ENCODE data around the gene PRR4. TPM values are rescaled to one million over a fixed set of nuclear protein-coding genes. Genes with fewer than 3 reads are reported as not detected.

The PRR4 gene
- total RNA-seq, 3 donors from 2014 or later: 0.60 to 3.4 (median 0.79) TPM

GRCh38 chr12:10873378-10873777, 24.1 kb upstream of the PRR4 start:
- TF ChIP-seq CTCF (IDR thresholded peaks at IDR 0.05): no peak
- no peak for ATAC-seq
- intact Hi-C loops (cut with DNase I, micrococcal nuclease): no loop called here

GRCh38 chr12:10867381-10867780, 18.1 kb upstream of the PRR4 start:
- H3K4me3 ChIP-seq: no peak overlapping the region
- H3K4me1 ChIP-seq (ENCODE audit: low read depth): no peaks in the 10 kb centered on the region
- TF ChIP-seq CTCF (IDR thresholded peaks at IDR 0.05): no peak
- ATAC-seq (no peak), DNase-seq (no peak)
- H3K36me3 ChIP-seq (ENCODE audit: low read depth): no peaks in the 10 kb centered on the region
- intact Hi-C loops (cut with DNase I, micrococcal nuclease): no loop called here
- peaks cover 4% of the 10 kb centered on the region for H3K9me3 ChIP-seq

More at GRCh38 chr12:10873378-10873777, 24.1 kb upstream of the PRR4 start:
- H3K9me3 ChIP-seq: no peaks in the 10 kb centered on the region
- no peak for DNase-seq
- H3K36me3 ChIP-seq (ENCODE audit: low read depth): no peaks in the 10 kb centered on the region
- H3K4me1 ChIP-seq (ENCODE audit: low read depth): no peaks in the 10 kb centered on the region
- H3K4me3 ChIP-seq: no peak overlapping the region

- Histone ChIP-seq H3K4me1 (ENCODE audit: low read depth) (no peaks in the 10 kb centered on the region), H3K4me3 (no peak overlapping the region), H3K9me3 (peaks cover 11% of the 10 kb centered on the region), H3K36me3 (ENCODE audit: low read depth) (no peaks in the 10 kb centered on the region)
- DNase-seq (no peak), ATAC-seq (no peak)
- intact Hi-C loops (cut with DNase I, micrococcal nuclease): no loop called here
- TF ChIP-seq CTCF (IDR thresholded peaks at IDR 0.05): no peak
Measured at GRCh38 chr12:10863512-10864218, 14.4 kb upstream of the PRR4 start.

- ATAC-seq (no peak), DNase-seq (no peak)
- Histone ChIP-seq H3K9me3 (peaks cover 13% of the 10 kb centered on the region), H3K36me3 (ENCODE audit: low read depth) (no peaks in the 10 kb centered on the region), H3K4me1 (ENCODE audit: low read depth) (no peaks in the 10 kb centered on the region), H3K4me3 (no peak overlapping the region)
- TF ChIP-seq CTCF (IDR thresholded peaks at IDR 0.05): no peak
- intact Hi-C loops (cut with DNase I, micrococcal nuclease): no loop called here
Measured at GRCh38 chr12:10861366-10861765, 12.1 kb upstream of the PRR4 start.

- H3K4me1 ChIP-seq (ENCODE audit: low read depth): no peaks in the 10 kb centered on the region
- no peak overlapping the region for H3K4me3 ChIP-seq
- no peak for DNase-seq
- TF ChIP-seq CTCF (IDR thresholded peaks at IDR 0.05): no peak
- intact Hi-C loops (cut with DNase I, micrococcal nuclease): no loop called here
- peaks cover 9% of the 10 kb centered on the region for H3K9me3 ChIP-seq
- no peaks in the 10 kb centered on the region for H3K36me3 ChIP-seq (ENCODE audit: low read depth)
- ATAC-seq: no peak
Measured at GRCh38 chr12:10855807-10856206, 6.5 kb upstream of the PRR4 start.
